GM12874 (cell line): ENCODE results near the gene BCKDK.

Experiments
- CTCF ChIP-seq: IDR thresholded peaks from 2 replicates; pipeline ENCODE4 v1.5.1; 2011; ENCODE audit warnings: low read depth, mild to moderate bottlenecking, control low read depth, low read length, moderate library complexity; ENCODE audit not compliant: insufficient read depth

Gene BCKDK

GRCh38 chr16:31108035-31108793 is at the start of gene BCKDK:
TSS of gene BCKDK (plus strand) at chr16:31108386. CDS start at chr16:31109224, 838 bp downstream.
- TF ChIP-seq CTCF, result no peak

DNA sequence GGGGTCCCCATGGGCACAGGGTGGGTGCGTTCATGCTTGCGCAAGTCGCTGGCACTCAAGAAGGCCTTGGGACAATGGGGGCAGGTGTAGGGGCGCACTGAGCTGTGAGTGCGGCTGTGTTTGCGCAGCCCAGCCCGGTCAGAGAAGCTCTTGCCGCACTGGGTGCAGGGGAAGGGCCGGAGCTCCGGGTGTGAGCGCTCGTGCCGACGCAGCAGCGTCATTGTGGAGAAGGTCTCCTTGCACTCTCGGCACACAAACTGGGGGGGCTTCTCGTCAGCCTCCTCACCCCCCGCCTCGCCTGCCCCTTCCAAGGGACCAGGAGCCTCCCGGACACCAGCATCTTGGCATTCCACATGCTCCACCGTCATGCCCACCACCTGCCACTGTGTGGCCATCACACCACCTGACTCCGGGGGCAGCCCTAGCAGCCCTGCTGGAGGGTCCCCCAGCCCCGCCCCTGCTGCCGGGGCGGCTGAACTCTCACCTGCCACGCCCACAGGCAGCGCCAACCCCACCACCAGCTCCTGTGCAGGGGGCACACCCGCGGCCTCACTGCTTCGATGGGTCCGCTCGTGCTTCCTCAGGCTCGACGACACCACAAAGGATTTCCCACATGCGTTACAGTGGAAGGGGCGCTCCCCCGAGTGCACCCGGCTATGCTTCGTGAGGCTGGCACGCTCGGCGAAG is 46.9 kb upstream of the BCKDK start:
- TF ChIP-seq CTCF, result no peak

DNA sequence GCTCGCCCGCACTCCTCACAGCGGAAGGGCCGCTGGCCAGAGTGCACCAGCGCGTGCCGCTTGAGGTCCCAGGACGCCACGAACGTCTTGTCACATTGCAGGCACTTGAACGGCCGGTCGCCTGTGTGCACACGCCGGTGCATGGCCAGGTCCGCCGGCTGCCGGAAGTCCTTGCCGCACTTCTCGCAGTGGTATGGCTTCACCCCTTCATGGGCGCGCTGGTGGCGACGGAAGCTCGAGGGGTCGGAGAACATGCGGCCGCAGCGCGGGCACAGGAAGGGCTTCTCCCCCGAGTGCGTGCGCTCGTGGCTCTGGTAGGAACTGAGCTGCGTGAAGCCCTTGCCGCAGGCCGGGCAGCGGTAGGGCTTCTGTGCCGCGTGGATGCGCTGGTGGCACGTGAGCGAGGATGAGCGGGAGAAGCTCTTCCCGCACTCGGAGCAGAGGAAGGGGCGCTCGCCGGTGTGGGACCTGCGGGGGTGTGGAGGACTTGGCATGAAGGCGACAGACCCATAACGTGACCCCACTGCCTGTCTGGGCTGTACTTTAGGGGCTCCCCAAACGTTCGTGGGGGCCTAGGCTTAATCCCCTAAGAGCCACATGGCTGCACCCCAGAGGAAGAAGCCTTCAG is 46.3 kb upstream of the BCKDK start:
- no peak for TF ChIP-seq CTCF

DNA sequence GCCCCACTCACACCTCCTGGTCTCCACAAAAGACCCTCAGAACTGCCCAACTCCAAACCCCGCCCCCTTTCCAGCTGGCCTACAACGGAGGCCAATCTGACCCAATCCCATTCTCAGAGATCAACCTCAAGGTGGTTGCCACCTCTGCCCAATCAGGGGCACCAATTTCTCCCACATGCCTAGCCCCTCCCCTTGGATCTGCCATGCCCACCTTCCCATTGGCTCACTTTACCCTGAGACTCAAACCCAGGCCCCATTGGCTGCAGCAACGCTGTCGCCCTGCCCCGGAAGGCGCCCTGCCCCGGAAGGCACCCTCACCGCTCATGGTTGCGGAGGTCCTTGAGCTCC is 44.7 kb upstream of the BCKDK start:
- no peak for TF ChIP-seq CTCF

DNA sequence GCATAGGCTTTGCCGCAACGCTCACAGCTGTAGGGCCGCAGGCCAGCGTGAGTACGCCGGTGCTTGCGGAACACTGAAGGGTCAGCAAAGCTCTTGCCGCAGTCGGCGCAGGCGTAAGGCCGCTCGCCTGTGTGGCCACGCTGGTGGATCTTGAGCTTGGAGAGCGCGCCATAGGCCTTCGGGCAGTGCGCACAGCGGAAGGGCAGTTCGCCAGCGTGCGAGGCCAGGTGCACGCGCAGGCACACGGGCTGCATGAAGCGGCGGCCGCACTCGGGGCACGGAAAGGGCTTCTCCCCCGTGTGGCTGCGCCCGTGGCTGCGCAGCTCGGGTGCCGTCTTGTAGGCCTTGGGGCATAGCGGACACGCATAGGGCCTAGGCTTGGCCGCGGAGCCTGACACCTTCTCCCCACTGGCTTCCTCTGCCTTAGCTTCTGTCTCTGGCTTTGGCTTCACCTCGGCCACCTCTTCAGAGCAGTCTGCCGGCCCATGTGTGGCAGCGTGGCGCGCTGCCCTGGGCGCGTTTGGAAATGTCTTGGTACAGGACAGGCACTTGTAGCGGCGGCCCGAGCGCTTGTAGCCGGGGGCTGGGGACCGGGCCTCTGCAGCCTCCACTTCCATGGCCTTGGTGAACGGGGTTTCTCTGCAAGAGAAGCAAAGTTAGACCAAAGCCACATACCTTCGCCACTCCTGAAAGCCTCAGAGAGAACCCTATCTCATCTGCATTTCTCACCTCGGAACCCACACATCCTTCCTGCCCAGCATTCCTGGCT is 44.2 kb upstream of the BCKDK start:
- TF ChIP-seq CTCF, result no peak

DNA sequence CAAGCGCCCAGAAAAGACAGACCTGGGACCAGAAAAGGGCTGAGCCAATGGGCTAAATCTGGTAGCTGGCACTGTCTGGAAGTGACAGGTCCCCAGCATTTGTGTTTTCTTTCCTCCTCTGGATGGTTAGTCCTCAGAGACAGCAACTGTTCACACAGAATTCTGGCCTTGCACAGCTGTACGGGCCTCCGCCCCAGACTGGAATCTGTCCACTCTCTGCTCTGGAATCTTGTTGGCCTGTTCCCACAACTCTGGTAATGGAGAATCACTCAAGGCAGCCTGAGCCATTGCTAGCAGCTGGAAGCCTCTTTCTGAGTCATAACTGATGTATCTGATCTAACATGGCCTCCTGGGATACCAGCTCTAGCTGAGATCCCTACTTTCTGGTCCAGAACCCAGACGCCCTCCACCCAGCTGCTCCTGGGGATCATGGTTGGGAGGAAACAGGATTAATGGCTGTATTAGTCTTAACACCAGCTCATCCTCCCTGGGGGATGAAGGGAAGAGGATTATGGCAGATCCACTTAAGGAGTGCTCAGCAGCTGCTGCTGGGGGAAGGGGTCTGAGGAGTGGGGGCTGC is 43.2 kb upstream of the BCKDK start:
- no peak for TF ChIP-seq CTCF
